H1 (cell line): ENCODE results near the gene MYPN. TPM values are rescaled to one million over a fixed set of nuclear protein-coding genes. Genes with fewer than 3 reads are reported as not detected.

Source experiments
- EGR1 ChIP-seq: IDR thresholded peaks from 2 replicates; pipeline ENCODE4 v1.6.1; 2011; ENCODE audit warnings: low read depth, low read length, borderline replicate concordance
- EZH2 ChIP-seq: fragments of 200-600 bp; sonication (generic); IDR thresholded peaks from 2 replicates; pipeline ENCODE4 v1.7.1; 2012; ENCODE audit warnings: low read depth, mild to moderate bottlenecking, moderate library complexity, low read length, inconsistent platforms; ENCODE audit not compliant: severe bottlenecking
- NANOG ChIP-seq: IDR thresholded peaks from 2 replicates; pipeline ENCODE4 v1.6.1; 2011; ENCODE audit warnings: low read length, low read depth, mild to moderate bottlenecking, inconsistent platforms; ENCODE audit not compliant: insufficient read depth, poor library complexity, severe bottlenecking
- SP2 ChIP-seq: IDR thresholded peaks from 2 replicates; pipeline ENCODE4 v1.6.1; 2012; ENCODE audit warnings: mild to moderate bottlenecking, low read length, inconsistent platforms
- SUZ12 ChIP-seq: fragments of 200-600 bp; sonication (generic); IDR thresholded peaks from 2 replicates; pipeline ENCODE4 v1.6.1; 2012; ENCODE audit warnings: mild to moderate bottlenecking, inconsistent platforms, low read length, moderate library complexity, mixed read lengths
- polyA plus RNA-seq, 7 experiments: library from polyadenylated mRNA; depleted of rRNA in 3 of 7; stranded (reverse) in 5 of 7; unstranded in 2 of 7; fragments of >200 nt in 5 of 7; fragments of 200-250 nt in 2 of 7; gene quantifications; 1 replicate in 5 of 7; 2 replicates in 1 of 7; 4 replicates in 1 of 7; pipeline versions ENCODE4 v1.2.1 to v1.2.3, GENCODE V29; 2011 to 2013; ENCODE audit warnings: missing spikeins in 2 of 7, mixed read lengths in 2 of 7
- total RNA-seq: library from RNA; stranded (reverse); fragmentation: NEBNext Ultra II Directional; extraction: Animal tissue kit (Norgen Biotek cat#: 25700); gene quantifications from 2 replicates; pipeline ENCODE4 v1.2.1, GENCODE V29; 2021

Gene MYPN
- total and polyA plus RNA-seq, 2 of the 8 experiments (the other 6 are each of a cell fraction or from before 2014, with no cell fraction given): not detected

GRCh38 chr10:68211669-68212068, 102.4 kb downstream of the MYPN start (continued):
- TF ChIP-seq EGR1 (no peak), SUZ12 (no peak), EZH2 (no peak), SP2 (no peak), NANOG (no peak)
- TF ChIP-seq, all 59 proteins: peak for 0
